Fibroblast of skin of scalp (primary cell): ENCODE results near the gene MPRIP.
"Not testable (repeated sequence)": the region's sequence is repeated elsewhere in the genome, so short reads cannot be mapped to it uniquely, and the experiment has no call there.

Experiments used
- DNase-seq: peaks from one replicate; pipeline ENCODE4 v3.0.0-alpha.2; 2013

The MPRIP gene

GRCh38 chr17:17191961-17192381 is 149.7 kb downstream of the MPRIP start:
- DNase-seq = no peak

GRCh38 chr17:17195466-17195865 is 153.2 kb downstream of the MPRIP start:
- DNase-seq = not testable (repeated sequence)

DNA sequence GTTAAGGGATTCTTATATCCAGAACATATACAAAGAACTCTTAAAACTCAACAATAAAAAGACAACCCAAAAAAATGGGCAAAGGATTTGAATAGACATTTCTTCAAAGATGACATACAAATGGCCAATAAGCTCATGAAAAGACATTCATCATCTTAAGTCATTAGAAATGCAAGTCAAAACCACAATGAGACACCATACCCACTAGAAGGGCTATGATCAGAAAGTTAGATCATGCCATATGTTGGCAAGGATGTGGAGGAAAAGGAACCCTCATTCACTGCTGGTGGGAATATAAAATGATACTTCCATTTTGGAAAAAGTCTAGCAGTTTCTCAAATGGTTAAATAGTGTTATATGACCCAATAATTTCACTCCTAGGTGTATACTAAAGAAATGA is 154.5 kb downstream of the MPRIP start:
- DNase-seq = peak; percentile 15

DNA sequence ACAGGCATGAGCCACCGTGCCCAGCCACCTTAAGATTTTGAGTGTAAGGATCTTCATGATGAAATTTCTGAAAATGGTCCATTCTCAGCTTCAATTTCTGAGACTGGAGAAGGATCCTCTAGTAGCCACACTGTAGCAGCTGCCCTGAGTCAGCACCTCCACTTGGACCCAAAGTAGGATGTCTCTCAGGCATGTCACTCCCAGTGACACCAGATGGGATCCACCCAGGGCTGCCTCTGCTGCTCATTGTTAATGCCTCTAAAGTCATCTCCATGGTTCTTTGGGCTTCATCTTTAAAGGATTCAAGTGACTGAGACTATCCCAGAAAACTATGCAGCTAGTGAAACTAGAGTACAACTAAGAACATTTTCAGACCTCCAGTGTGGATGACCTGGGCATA is 156.0 kb downstream of the MPRIP start:
- DNase-seq = no peak

- DNase-seq = no peak
Measured at GRCh38 chr17:17200311-17200710, 158.1 kb downstream of the MPRIP start.

GRCh38 chr17:17200831-17201230 is 158.6 kb downstream of the MPRIP start:
- peak; percentile 12 for DNase-seq

GRCh38 chr17:17201271-17201670 is 159.0 kb downstream of the MPRIP start:
- no peak for DNase-seq

DNA sequence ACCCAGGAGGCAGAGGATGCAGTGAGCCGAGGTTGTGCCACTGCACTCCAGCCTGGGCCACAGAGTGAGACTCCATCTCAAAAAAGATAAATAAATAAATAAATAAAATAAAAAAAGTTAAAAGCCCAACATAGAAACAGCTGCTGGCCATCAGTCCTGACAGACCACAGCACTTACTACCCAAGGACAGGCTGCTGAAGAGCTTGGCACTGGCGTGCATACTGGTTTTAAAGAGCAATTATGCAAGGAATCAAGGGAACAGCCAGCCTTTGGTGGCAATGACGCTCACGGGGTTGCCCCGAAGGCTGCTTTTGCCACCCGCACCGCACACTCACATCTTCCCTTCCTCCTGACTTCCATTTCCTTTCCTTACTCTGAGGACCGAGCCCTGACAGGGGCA is 159.7 kb downstream of the MPRIP start:
- no peak for DNase-seq

GRCh38 chr17:17203173-17203730 is 161.0 kb downstream of the MPRIP start:
- no peak for DNase-seq

DNA sequence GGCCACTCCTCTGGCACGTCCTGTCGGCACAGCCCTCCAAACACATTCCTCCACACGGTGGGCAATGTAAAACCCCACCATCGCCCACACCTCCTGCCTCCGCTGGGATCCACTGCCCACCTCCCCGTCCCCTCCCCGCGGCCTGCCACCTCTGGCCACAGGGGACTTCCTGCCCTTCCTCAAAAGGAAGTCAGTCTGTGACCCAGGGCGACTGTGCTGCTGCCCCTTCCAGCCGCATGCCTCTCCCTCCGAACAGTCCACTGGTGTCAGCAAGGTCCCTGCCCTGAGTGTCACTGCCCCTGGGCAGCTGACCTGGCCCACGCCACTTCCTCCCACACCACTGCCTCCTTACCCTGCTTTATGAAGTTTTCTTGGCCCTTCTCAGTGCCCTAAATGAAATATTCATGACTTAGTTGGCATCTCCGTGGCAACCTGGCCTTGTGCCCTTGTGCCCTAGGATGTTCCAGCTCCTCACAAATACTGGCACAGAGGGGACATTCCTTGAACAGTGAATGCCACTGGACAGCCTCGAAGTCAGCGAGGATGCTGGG is 161.9 kb downstream of the MPRIP start:
- no peak for DNase-seq

DNA sequence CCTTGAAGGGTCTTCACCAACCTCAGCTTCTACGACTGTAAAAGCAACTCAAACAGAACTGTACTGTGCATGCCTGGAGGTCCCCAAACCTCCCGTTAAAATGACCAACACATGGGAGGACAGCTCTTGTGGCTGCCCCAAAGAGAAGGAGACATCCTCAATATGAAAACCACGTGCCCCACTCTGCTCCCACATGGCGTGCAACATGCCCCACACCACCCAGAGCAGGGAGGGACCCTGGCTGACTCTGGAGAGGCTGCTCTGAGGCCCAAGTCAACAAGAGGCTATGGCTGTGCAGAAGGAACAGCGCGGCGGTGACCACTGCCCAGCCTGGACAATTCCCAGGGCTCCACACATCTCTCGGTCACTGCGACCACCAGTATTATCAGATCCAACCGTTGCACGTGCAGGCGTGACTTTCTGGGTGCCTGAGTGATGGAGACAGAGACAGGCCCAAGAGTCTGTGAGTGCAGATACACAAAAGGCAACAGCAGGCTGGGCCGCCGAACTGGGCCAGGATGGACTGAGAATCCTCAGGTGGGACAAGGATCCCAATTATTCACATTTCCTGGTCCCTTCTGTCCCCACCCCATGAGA is 162.5 kb downstream of the MPRIP start:
- DNase-seq = no peak

DNA sequence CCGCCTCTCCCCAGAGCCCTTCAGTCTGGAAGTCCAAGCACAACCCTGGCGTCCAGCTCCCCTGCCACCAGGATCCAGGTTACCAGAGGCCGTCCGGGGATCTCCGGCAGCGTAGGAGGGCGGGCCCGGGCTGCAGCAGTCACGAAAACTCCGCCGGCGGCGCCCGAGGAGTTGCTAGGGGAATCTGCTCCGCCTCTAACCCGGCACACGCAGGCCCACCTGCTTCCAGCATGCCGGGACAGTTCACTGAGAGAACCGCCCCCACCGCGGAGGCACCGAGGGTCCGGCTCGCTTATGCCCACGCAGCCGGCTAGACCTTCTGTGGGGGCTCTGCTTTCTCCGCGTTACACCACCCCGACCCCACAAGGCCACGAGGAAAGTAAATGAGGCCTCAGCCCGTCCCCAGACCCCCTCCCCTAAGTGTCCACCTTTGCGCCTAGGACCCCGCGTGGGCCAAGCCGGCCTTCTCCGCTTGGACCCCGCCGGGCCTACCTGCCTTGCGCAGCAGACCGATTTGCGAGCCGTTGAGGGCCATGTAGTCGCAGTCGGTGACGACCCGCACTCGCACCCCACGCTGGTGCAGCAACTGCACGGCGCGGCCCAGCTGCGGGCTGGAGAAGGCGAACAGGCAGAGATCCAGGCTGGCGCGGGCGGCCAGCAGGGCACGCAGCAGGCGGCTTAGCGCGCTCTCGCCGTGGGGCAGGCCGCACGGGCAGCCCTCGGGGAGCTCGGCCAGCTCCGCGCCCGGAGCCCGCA is 163.3 kb downstream of the MPRIP start:
- peak; percentile 24 for DNase-seq

DNA sequence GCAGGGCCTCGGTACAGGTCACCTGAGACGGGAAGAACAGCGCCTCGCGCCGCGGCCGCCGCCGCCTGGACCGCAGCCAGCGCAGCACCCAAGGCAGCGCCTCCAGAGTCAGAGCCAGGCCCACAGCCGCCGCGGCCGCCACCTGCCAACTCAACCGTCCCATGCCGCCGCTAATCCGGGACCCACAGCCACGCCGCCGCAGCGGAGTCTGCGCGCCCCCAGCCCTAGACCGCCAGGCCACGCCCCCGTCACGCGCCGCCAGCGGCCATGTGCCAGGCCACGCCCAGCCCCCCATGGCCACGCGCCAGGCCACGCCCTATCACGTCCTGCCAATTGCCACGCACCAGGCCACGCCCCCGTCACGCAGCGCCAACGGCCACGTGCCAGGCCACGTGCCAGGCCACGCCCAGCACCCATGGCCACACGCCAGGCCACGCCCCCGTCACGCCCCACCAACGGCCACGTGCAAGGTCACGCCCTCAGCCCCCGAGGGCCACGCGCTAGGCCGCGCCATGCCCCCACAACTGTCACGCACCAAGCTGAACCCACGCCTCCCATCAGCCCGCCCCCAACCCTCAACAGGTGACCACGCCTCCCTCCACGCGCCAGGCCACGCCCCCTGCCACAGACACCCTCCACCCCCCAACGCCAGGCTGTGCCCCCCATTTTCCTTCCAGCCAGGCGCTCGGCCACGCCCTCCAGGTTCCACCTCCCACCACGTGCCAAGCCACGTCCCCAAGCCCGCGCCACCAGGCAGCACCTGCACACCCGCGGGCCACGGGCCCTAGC is 164.1 kb downstream of the MPRIP start, which contains the start of gene PLD6:
PLD6 (minus strand) TSS at position 210 of the 789 bp plus-strand sequence; CDS start at position 163, 47 bp downstream.
- peak; percentile 57 for DNase-seq

DNA sequence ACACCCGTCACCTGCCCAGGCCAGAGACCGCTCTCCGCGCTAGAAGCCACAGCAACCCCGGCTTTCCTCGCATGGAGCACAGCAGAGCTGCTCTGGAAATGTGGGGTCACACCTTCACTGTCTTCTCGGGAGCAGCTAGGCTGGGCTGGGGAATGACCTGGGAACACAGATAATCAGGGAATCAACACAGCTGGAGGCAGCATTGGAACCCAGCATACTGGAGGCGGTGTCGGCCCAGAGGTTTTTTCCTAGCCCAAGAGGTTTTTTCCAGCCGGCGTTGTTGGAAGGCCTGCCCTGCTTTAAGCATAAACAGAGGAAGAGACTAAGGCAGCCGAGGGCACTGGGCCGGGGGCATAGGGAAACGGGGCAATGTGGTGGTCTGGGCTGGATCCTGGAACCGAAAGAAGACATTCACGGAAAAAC is 164.7 kb downstream of the MPRIP start:
- no peak for DNase-seq

DNA sequence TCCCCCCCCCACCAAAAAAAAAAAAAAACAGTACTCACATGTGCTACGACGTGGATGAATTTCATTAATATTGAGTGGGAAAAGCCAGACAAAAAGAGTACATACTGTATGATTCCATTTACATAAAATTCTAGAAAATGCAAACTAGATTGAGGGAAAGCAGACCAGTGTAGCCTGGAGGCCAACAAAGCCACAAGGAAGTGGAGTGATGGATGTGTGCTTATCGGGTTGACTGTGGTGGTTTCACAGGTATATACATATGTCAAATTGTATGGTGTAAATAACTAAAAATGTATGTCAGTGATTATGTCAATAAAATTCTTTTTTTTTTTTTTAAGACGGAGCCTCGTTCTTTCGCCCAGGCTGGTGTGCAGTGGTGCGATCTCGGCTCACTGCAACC is 165.7 kb downstream of the MPRIP start:
- no peak for DNase-seq

GRCh38 chr17:17213775-17214174 is 171.5 kb downstream of the MPRIP start:
- DNase-seq = no peak

DNA sequence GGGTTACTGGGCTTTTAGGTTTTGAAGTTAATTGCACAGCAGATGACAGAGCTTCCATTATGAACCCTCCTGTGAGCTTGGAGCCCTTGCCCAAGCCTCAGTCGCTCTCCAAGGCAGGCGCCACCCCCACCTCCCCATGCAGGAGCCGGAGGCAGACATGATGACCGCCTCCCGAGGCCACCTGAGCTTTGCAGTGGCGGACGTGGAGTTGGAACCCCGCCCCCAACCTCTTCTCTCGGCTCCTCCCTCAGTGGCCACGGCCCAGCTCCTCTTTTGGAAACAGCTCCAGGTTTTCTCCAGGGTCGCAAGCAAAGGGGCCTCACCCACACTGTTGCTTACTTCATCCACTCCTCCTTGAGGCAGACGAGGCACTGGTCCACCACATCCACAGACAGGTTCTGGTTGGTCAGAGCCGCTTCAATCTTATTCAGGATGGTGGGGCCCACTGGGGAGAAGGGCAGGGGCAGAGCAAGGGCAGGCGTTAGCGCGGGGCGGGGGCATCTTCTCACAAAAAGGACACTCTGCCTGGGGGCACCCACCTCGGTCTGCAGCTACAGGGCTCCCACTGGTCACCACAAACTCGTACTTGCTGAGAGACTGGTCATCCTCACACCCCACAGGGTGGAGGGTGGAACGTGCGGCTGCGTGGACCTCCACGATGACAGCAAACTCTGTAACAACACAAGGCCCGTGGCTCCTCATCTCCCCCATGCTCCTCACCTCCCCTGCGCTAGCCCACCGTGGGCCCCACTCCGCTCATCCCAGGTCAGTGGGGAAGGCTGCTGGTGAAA is 172.6 kb downstream of the MPRIP start:
- DNase-seq = no peak

DNA sequence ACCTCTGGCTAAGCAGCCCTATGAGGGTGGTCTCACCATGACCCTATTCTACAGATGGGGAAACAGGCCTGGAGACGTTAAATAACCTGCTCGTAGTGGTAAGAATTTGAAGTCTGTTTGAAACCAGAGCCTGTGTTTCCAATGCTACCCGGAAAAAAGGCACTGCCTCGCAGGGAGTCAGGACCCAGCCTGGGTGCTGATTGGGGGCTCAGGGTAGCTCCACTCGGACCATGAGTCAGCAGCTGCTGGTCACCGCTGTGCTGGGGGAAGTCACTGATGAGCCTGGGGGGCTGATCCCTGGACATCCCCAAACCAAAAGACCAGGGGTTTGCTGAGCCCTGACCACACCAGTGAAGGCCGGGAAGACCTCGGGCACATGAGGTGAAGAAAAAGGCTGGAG is 173.3 kb downstream of the MPRIP start:
- no peak for DNase-seq

DNA sequence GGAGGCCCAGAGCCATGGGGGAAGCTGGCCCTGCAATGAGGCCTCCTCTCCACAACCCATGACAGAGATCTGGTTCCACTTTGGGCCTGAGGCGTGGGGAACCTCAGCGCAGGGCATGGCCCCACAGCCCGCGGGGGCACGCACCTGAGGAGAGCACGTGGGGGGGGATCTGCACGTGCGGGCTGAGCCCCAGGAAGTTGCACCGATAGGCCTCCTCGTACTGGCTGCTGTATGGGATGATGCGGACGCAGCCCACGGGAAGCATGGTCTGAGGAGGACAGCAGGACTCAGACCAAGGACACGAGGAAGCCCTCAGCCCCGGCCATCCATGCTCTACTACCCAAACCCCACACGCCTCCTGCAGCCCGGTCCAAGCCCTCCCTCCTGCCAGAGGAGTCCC is 174.0 kb downstream of the MPRIP start:
- no peak for DNase-seq

DNA sequence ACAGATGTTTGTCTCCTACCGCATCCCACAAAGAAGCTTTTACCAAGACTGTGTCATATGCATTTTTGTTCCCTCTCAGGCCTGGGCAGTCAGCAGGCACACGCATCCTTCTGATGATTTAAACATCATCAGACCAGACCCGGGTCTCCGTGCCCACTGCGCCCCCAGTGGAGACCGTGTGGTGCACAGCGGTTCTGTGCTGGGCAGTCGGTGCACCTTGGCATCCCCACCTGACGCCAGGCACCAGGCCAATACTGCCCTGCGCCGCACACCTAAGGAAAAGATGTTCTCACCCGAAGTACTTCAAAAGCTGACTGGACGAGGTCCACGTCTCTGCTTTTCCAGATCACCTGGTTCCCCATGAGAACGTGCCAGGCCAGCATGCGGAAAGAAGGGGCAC is 174.5 kb downstream of the MPRIP start:
- no peak for DNase-seq

- DNase-seq = no peak
Measured at GRCh38 chr17:17217995-17218394, 175.7 kb downstream of the MPRIP start.

- DNase-seq = no peak
Measured at GRCh38 chr17:17220529-17220928, 178.3 kb downstream of the MPRIP start.
